K562 (cell line): ENCODE measurements around the gene UBE2E3. TPM values are rescaled to one million over a fixed set of nuclear protein-coding genes. Genes with fewer than 3 reads are reported as not detected.

Source experiments
- ARNT ChIP-seq, 2 experiments: fragments of 450-650 bp; IDR thresholded peaks; 2 replicates each; pipeline ENCODE4 v1.6.1; 2016; ENCODE audit warnings: mild to moderate bottlenecking in 1 of 2
- C11orf30 ChIP-seq: fragments of 450-650 bp; IDR thresholded peaks from 2 replicates; pipeline ENCODE4 v1.6.1; 2016; ENCODE audit warnings: low read depth, mild to moderate bottlenecking
- CEBPB ChIP-seq: fragments of 450-650 bp; IDR thresholded peaks from 2 replicates; pipeline ENCODE4 v1.6.1; 2016; ENCODE audit warnings: missing genetic modification characterization, missing compliant biosample characterization
- CEBPG ChIP-seq, 3 experiments: fragments of 200-800 bp in 1 of 3; sonication (Bioruptor generic) in 1 of 3; sonication (generic) in 1 of 3; formaldehyde crosslinking in 1 of 3; IDR thresholded peaks in 2 of 3; conservative IDR thresholded peaks in 1 of 3; 2 replicates each; pipeline versions ENCODE4 v1.6.1 to v1.8.0; 2016 to 2022; ENCODE audit warnings: missing compliant biosample characterization in 2 of 3, missing genetic modification characterization in 2 of 3, mild to moderate bottlenecking in 1 of 3, missing genetic modification reagents in 1 of 3
- EP300 ChIP-seq: IDR thresholded peaks from 2 replicates; pipeline ENCODE4 v1.6.1; 2012; ENCODE audit warnings: low read length, improper control_type of control experiment
- FOS ChIP-seq: IDR thresholded peaks from 3 replicates; pipeline ENCODE4 v1.6.1; 2011; ENCODE audit not compliant: insufficient read length; ENCODE audit errors: extremely low read depth
- HOMEZ ChIP-seq: fragments of 250-450 bp; sonication (Bioruptor Pico); IDR thresholded peaks from 2 replicates; pipeline ENCODE4 v1.4.0; 2020; ENCODE audit warnings: mild to moderate bottlenecking, moderate library complexity
- KDM5B ChIP-seq: fragments of 200-600 bp; sonication (generic); IDR thresholded peaks from 2 replicates; pipeline ENCODE4 v1.6.1; 2012; ENCODE audit warnings: low read depth, mild to moderate bottlenecking, moderate library complexity, low read length, control low read depth, inconsistent platforms; ENCODE audit not compliant: insufficient replicate concordance
- L3MBTL2 ChIP-seq: fragments of 450-650 bp; IDR thresholded peaks from 2 replicates; pipeline ENCODE4 v1.6.1; 2016; ENCODE audit warnings: mild to moderate bottlenecking, moderate library complexity
- MCM5 ChIP-seq: fragments of 450-650 bp; IDR thresholded peaks from 2 replicates; pipeline ENCODE4 v1.6.1; 2016; ENCODE audit warnings: low read depth
- MEF2D ChIP-seq: conservative IDR thresholded peaks from 2 replicates; pipeline ENCODE4 v1.6.1; 2016; ENCODE audit warnings: low read depth, missing genetic modification characterization, missing compliant biosample characterization
- NBN ChIP-seq: fragments of 450-650 bp; IDR thresholded peaks from 2 replicates; pipeline ENCODE4 v1.6.1; 2016; ENCODE audit warnings: low read depth, mild to moderate bottlenecking
- NFE2 ChIP-seq: IDR thresholded peaks from 2 replicates; pipeline ENCODE4 v1.6.1; 2014; ENCODE audit warnings: antibody characterized with exemption, low read depth
- SAP30 ChIP-seq: fragments of 200-600 bp; sonication (generic); IDR thresholded peaks from 2 replicates; pipeline ENCODE4 v1.6.1; 2012; ENCODE audit warnings: borderline replicate concordance, low read depth, mild to moderate bottlenecking, moderate library complexity, low read length, control low read depth, inconsistent platforms; ENCODE audit not compliant: insufficient read depth, poor library complexity, severe bottlenecking
- SMARCA4 ChIP-seq: fragments of 450-650 bp; IDR thresholded peaks from 2 replicates; pipeline ENCODE4 v1.6.1; 2016
- TBP ChIP-seq: optimal IDR thresholded peaks from 2 replicates; pipeline ENCODE3; 2011; ENCODE audit warnings: low read depth, low read length, improper control_type of control experiment
- TFAM ChIP-seq: fragments of 250-450 bp; sonication (Bioruptor Pico); conservative IDR thresholded peaks from 2 replicates; pipeline ENCODE4 v1.5.0; 2021; ENCODE audit warnings: mild to moderate bottlenecking, moderate library complexity
- TFAP4 ChIP-seq: sonication (generic); formaldehyde crosslinking; IDR thresholded peaks from 2 replicates; pipeline ENCODE4 v1.8.0; 2022; ENCODE audit warnings: missing genetic modification reagents, mild to moderate bottlenecking, moderate library complexity, borderline replicate concordance
- TRIM28 ChIP-seq: fragments of 450-650 bp; IDR thresholded peaks from 2 replicates; pipeline ENCODE4 v1.6.1; 2017
- ZNF274 ChIP-seq: IDR thresholded peaks from 2 replicates; pipeline ENCODE4 v1.6.1; 2011; ENCODE audit warnings: low read depth, mild to moderate bottlenecking, low read length, moderate library complexity, borderline replicate concordance
- ZNF354B ChIP-seq: fragments of 250-450 bp; sonication (Bioruptor Pico); IDR thresholded peaks from 2 replicates; pipeline ENCODE4 v1.4.0; 2020
- ZNF436 ChIP-seq: fragments of 250-450, 450-650 bp; sonication (Bioruptor Pico); formaldehyde crosslinking; IDR thresholded peaks from 2 replicates; pipeline ENCODE4 v1.7.0; 2020; ENCODE audit warnings: mild to moderate bottlenecking
- polyA plus RNA-seq, 8 experiments: library from polyadenylated mRNA; depleted of rRNA in 4 of 8; stranded (reverse) in 5 of 8; unstranded in 3 of 8; fragments of >200 nt; fragmentation: Nextera tagmentation in 2 of 8; fragmentation: Illumina TruSeq in 1 of 8; extraction: Ambion mirVana in 2 of 8; extraction: Trizol in 1 of 8; gene quantifications; 2 replicates each; pipeline versions ENCODE4 v1.2.1 to v1.2.3, GENCODE V29; 2011 to 2014; ENCODE audit warnings: inconsistent platforms in 1 of 8, missing spikeins in 1 of 8
- total RNA-seq, 7 experiments: library from RNA; depleted of rRNA in 6 of 7; stranded (reverse); fragments of >200 nt in 6 of 7; fragmentation: Illumina TruSeq in 2 of 7; extraction: Trizol in 2 of 7; gene quantifications; 2 replicates each; pipeline versions ENCODE4 v1.2.1 to v1.2.3, GENCODE V29; 2011 to 2021; ENCODE audit warnings: low replicate concordance in 1 of 7
- TF ChIP-seq, protein P1 (sequence below): IDR thresholded peaks from 2 replicates; pipeline ENCODE4 v1.6.1; 2011; ENCODE audit warnings: borderline replicate concordance, low read depth, mild to moderate bottlenecking, moderate library complexity, low read length; ENCODE audit not compliant: insufficient read depth, poor library complexity, severe bottlenecking
- TF ChIP-seq, protein P2 (sequence below): fragments of 450-650 bp; IDR thresholded peaks from 2 replicates; pipeline ENCODE4 v1.6.1; 2017; ENCODE audit warnings: mild to moderate bottlenecking, moderate library complexity

Gene UBE2E3
- total and polyA plus RNA-seq, 9 of the 15 experiments (the other 6 are each of a cell fraction or from before 2014, with no cell fraction given) = 58.2 to 173 (median 78.0) TPM

GRCh38 chr2:180999274-180999964 lies 19.0 kb downstream of the UBE2E3 start (continued):
- TF ChIP-seq TBP = no peak
- TF ChIP-seq ZNF274 = no peak
- TF ChIP-seq ARNT (IDR thresholded peaks at IDR 0.05) = no peak
- TF ChIP-seq NBN = no peak
- TF ChIP-seq TFAP4 = no peak
- no peak for TF ChIP-seq MEF2D
- TF ChIP-seq ZNF354B (CRISPR knock-in tag) = no peak
- TF ChIP-seq KDM5B = no peak
- TF ChIP-seq HOMEZ (CRISPR knock-in tag) = no peak
- TF ChIP-seq SAP30 = no peak
- TF ChIP-seq, protein P1, sequence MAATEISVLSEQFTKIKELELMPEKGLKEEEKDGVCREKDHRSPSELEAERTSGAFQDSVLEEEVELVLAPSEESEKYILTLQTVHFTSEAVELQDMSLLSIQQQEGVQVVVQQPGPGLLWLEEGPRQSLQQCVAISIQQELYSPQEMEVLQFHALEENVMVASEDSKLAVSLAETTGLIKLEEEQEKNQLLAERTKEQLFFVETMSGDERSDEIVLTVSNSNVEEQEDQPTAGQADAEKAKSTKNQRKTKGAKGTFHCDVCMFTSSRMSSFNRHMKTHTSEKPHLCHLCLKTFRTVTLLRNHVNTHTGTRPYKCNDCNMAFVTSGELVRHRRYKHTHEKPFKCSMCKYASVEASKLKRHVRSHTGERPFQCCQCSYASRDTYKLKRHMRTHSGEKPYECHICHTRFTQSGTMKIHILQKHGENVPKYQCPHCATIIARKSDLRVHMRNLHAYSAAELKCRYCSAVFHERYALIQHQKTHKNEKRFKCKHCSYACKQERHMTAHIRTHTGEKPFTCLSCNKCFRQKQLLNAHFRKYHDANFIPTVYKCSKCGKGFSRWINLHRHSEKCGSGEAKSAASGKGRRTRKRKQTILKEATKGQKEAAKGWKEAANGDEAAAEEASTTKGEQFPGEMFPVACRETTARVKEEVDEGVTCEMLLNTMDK = no peak
- TF ChIP-seq C11orf30 = peak; percentile 82
- TF ChIP-seq CEBPB (tag) = peak; percentile 71
- TF ChIP-seq CEBPG (CRISPR knock-in tag; IDR thresholded peaks at IDR 0.05) = no peak
- TF ChIP-seq CEBPG (tag; conservative IDR thresholded peaks at IDR 0.05 in 1 of 2, IDR thresholded peaks at IDR 0.05 in 1 of 2) = peak in 1 of 2 experiments; percentile 62; a peak in 2 of 4 replicates
- no peak for TF ChIP-seq ZNF436 (CRISPR knock-in tag)
- TF ChIP-seq TFAM (CRISPR knock-in tag) = no peak
- no peak for TF ChIP-seq MCM5
- no peak for TF ChIP-seq TRIM28
- TF ChIP-seq EP300 = peak; percentile 8; the same call in 1 of the 2 replicates
- TF ChIP-seq NFE2 = peak; percentile 77
- TF ChIP-seq, protein P2, sequence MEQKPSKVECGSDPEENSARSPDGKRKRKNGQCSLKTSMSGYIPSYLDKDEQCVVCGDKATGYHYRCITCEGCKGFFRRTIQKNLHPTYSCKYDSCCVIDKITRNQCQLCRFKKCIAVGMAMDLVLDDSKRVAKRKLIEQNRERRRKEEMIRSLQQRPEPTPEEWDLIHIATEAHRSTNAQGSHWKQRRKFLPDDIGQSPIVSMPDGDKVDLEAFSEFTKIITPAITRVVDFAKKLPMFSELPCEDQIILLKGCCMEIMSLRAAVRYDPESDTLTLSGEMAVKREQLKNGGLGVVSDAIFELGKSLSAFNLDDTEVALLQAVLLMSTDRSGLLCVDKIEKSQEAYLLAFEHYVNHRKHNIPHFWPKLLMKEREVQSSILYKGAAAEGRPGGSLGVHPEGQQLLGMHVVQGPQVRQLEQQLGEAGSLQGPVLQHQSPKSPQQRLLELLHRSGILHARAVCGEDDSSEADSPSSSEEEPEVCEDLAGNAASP = no peak
- TF ChIP-seq L3MBTL2 = no peak
- 0 out of 2 replicates have a peak, but pooled peaks have one; percentile 25 for TF ChIP-seq SMARCA4
- TF ChIP-seq FOS = no peak
